Upper lobe of left lung (tissue), 4 donors: ENCODE measurements around the gene DAPK2.

Experiments used
- EP300 ChIP-seq, 4 donors: sonication (generic); formaldehyde crosslinking; IDR thresholded peaks; one replicate each; pipeline ENCODE4 v1.5.1; 2017; ENCODE audit warnings: antibody characterized with exemption in 4 of 4, control low read depth in 2 of 4
- POLR2A ChIP-seq, 4 donors: fragments of 450-650 bp; IDR thresholded peaks; one replicate each; pipeline ENCODE4 v1.5.1; 2016 to 2017; ENCODE audit warnings: antibody characterized with exemption in 4 of 4, mild to moderate bottlenecking in 2 of 4
- POLR2AphosphoS5 ChIP-seq, 2 donors: sonication (generic); formaldehyde crosslinking; IDR thresholded peaks; one replicate each; pipeline ENCODE4 v1.5.1; 2017; ENCODE audit warnings: antibody characterized with exemption in 2 of 2
- TF ChIP-seq, protein P1 (sequence below), 6 experiments: fragments of 450-650 bp in 4 of 6; fragments of 200-600 bp in 2 of 6; sonication (generic) in 2 of 6; IDR thresholded peaks; one replicate each; pipeline ENCODE4 v1.5.1; 2016 to 2019; ENCODE audit warnings: antibody characterized with exemption in 6 of 6

DNA sequence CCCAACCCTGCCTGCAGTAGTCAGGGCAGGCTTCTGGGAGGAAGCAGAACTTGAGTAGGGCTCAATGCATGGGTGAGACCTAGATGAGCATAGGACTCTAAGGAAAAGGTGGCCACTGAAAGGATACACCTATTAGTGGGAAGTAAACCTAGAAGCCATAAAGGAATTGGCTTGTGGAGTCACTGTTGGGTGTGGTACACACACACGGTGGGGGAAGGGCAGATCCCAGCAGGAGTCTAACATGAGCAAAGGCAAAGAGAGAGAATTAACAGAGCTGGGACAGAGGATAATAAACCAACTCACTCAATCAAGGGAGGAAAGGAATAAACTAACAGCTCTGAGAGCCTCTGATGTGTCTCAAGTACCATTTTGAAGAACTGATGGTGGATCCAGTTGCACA lies 23.1 kb downstream of the DAPK2 start:
- TF ChIP-seq, protein P1, sequence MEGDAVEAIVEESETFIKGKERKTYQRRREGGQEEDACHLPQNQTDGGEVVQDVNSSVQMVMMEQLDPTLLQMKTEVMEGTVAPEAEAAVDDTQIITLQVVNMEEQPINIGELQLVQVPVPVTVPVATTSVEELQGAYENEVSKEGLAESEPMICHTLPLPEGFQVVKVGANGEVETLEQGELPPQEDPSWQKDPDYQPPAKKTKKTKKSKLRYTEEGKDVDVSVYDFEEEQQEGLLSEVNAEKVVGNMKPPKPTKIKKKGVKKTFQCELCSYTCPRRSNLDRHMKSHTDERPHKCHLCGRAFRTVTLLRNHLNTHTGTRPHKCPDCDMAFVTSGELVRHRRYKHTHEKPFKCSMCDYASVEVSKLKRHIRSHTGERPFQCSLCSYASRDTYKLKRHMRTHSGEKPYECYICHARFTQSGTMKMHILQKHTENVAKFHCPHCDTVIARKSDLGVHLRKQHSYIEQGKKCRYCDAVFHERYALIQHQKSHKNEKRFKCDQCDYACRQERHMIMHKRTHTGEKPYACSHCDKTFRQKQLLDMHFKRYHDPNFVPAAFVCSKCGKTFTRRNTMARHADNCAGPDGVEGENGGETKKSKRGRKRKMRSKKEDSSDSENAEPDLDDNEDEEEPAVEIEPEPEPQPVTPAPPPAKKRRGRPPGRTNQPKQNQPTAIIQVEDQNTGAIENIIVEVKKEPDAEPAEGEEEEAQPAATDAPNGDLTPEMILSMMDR (IDR thresholded peaks at IDR 0.05) = no peak
- TF ChIP-seq POLR2A (IDR thresholded peaks at IDR 0.05) (no peak), POLR2AphosphoS5 (IDR thresholded peaks at IDR 0.05) (no peak), EP300 (IDR thresholded peaks at IDR 0.05) (no peak)
